Esophagus squamous epithelium (tissue), 4 donors: ENCODE data around the gene CGA.
"Not testable (repeated sequence)": the region's sequence is repeated elsewhere in the genome, so short reads cannot be mapped to it uniquely, and the experiment has no call there.

Experiments
- POLR2A ChIP-seq, 4 donors: fragments of 450-650 bp; IDR thresholded peaks; one replicate each; pipeline ENCODE4 v1.6.1; 2017; ENCODE audit warnings: antibody characterized with exemption in 4 of 4, mild to moderate bottlenecking in 4 of 4, moderate library complexity in 3 of 4
- TF ChIP-seq, protein P1 (sequence below), 6 experiments: fragments of 450-650 bp in 4 of 6; fragments of 200-600 bp in 2 of 6; sonication (generic) in 2 of 6; IDR thresholded peaks; one replicate each; pipeline ENCODE4 v1.5.1; 2016 to 2019; ENCODE audit warnings: antibody characterized with exemption in 6 of 6, mild to moderate bottlenecking in 4 of 6, moderate library complexity in 4 of 6

- TF ChIP-seq, protein P1, sequence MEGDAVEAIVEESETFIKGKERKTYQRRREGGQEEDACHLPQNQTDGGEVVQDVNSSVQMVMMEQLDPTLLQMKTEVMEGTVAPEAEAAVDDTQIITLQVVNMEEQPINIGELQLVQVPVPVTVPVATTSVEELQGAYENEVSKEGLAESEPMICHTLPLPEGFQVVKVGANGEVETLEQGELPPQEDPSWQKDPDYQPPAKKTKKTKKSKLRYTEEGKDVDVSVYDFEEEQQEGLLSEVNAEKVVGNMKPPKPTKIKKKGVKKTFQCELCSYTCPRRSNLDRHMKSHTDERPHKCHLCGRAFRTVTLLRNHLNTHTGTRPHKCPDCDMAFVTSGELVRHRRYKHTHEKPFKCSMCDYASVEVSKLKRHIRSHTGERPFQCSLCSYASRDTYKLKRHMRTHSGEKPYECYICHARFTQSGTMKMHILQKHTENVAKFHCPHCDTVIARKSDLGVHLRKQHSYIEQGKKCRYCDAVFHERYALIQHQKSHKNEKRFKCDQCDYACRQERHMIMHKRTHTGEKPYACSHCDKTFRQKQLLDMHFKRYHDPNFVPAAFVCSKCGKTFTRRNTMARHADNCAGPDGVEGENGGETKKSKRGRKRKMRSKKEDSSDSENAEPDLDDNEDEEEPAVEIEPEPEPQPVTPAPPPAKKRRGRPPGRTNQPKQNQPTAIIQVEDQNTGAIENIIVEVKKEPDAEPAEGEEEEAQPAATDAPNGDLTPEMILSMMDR (IDR thresholded peaks at IDR 0.05), result not testable (repeated sequence)
- not testable (repeated sequence) for TF ChIP-seq POLR2A (IDR thresholded peaks at IDR 0.05)
These were observed 45.0 kb upstream of the CGA start for GRCh38 chr6:87139927-87140326.
